Body of pancreas (tissue), 4 donors: ENCODE results near the gene SHISA5.
A peak's percentile ranks its signal among the peaks of the same experiment; 100 is the strongest.

ENCODE experiments used
- POLR2A ChIP-seq, 3 donors: fragments of 450-650 bp; IDR thresholded peaks; one replicate each; pipeline ENCODE4 v1.6.1; 2016; ENCODE audit warnings: antibody characterized with exemption in 3 of 3, mild to moderate bottlenecking in 2 of 3
- TF ChIP-seq, protein P1 (sequence below), 7 experiments: fragments of 450-650 bp in 4 of 7; fragments of 200-600 bp in 3 of 7; sonication (generic) in 3 of 7; IDR thresholded peaks; one replicate each; pipeline ENCODE4 v1.5.1; 2016 to 2019; ENCODE audit warnings: antibody characterized with exemption in 7 of 7

GRCh38 chr3:48465531-48466378 is 38.2 kb downstream of the SHISA5 start:
- TF ChIP-seq, protein P1, sequence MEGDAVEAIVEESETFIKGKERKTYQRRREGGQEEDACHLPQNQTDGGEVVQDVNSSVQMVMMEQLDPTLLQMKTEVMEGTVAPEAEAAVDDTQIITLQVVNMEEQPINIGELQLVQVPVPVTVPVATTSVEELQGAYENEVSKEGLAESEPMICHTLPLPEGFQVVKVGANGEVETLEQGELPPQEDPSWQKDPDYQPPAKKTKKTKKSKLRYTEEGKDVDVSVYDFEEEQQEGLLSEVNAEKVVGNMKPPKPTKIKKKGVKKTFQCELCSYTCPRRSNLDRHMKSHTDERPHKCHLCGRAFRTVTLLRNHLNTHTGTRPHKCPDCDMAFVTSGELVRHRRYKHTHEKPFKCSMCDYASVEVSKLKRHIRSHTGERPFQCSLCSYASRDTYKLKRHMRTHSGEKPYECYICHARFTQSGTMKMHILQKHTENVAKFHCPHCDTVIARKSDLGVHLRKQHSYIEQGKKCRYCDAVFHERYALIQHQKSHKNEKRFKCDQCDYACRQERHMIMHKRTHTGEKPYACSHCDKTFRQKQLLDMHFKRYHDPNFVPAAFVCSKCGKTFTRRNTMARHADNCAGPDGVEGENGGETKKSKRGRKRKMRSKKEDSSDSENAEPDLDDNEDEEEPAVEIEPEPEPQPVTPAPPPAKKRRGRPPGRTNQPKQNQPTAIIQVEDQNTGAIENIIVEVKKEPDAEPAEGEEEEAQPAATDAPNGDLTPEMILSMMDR (IDR thresholded peaks at IDR 0.05), result peak; percentile 60 to 98 (median 95)
- peak; percentile 90 to 98 (median 96) for TF ChIP-seq POLR2A (IDR thresholded peaks at IDR 0.05)
